C4-2B (cell line): ENCODE results near the gene STX8.

Experiments used
- CTCF ChIP-seq: fragments of 450-650 bp; conservative IDR thresholded peaks from 2 replicates; pipeline ENCODE4 v1.5.1; 2017; ENCODE audit warnings: mild to moderate bottlenecking
- ZFX ChIP-seq: fragments of 450-650 bp; IDR thresholded peaks from 2 replicates; pipeline ENCODE4 v1.6.1; 2017

GRCh38 chr17:9224485-9224884, 351.1 kb downstream of the STX8 start:
- no peak for TF ChIP-seq ZFX
- TF ChIP-seq CTCF, result no peak
